Retinal pigment epithelial cell (primary cell): ENCODE results near the gene TMEM154.

Experiments used
- DNase-seq: peaks from one replicate; pipeline ENCODE4 v3.0.0-alpha.2; 2010; ENCODE audit warnings: low read depth
- H3K4me3 ChIP-seq: 2 replicates; pipeline ENCODE4 v1.5.1; 2011; ENCODE audit warnings: mild to moderate bottlenecking, low read length, control low read depth, moderate library complexity
- TF ChIP-seq, protein P1 (sequence below): conservative IDR thresholded peaks from 2 replicates; pipeline ENCODE4 v1.5.1; 2011; ENCODE audit warnings: low read depth, low read length, control low read depth, inconsistent platforms

The TMEM154 gene

DNA sequence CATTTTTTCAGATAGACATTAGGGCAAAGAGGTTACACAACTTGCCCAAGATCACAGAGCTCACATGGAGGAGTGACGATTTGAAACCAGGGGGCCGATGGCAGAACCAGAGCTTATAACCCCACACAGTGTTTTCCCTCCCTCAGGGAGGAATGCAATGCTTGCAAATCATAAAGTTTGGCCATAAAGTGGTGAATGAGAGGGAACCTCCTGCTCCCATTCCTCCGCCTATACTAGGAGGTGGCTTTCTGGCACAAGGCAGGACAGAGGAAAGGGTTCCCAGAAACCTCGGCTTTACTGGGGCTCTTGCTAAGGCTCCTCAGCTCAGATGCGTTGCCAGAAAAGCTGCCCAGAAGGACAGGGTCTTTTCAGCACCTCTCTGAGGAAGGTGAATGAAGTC is 19.3 kb downstream of the TMEM154 start:
- no peak for DNase-seq
- H3K4me3 ChIP-seq: no peak overlapping the region
- TF ChIP-seq, protein P1, sequence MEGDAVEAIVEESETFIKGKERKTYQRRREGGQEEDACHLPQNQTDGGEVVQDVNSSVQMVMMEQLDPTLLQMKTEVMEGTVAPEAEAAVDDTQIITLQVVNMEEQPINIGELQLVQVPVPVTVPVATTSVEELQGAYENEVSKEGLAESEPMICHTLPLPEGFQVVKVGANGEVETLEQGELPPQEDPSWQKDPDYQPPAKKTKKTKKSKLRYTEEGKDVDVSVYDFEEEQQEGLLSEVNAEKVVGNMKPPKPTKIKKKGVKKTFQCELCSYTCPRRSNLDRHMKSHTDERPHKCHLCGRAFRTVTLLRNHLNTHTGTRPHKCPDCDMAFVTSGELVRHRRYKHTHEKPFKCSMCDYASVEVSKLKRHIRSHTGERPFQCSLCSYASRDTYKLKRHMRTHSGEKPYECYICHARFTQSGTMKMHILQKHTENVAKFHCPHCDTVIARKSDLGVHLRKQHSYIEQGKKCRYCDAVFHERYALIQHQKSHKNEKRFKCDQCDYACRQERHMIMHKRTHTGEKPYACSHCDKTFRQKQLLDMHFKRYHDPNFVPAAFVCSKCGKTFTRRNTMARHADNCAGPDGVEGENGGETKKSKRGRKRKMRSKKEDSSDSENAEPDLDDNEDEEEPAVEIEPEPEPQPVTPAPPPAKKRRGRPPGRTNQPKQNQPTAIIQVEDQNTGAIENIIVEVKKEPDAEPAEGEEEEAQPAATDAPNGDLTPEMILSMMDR: no peak

DNA sequence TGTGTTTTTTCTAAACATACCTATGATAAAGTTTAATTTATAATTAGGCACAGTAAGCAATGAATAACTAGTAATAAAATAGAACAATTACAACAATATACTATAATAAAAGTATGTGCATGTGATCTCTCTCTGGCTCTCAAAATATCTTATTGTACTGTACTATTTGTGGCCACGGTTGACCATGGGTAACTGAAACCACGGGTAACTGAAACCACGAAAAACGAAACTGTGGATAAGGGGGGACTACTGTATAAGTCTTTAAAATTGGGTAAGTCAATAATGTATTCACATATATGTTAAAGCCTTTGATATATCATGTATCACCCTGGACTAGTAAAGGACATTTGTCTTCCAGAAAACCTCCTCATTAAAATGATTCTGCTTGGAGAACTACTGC is 20.0 kb downstream of the TMEM154 start:
- H3K4me3 ChIP-seq: no peak overlapping the region
- no peak for DNase-seq
- TF ChIP-seq, protein P1: no peak

DNA sequence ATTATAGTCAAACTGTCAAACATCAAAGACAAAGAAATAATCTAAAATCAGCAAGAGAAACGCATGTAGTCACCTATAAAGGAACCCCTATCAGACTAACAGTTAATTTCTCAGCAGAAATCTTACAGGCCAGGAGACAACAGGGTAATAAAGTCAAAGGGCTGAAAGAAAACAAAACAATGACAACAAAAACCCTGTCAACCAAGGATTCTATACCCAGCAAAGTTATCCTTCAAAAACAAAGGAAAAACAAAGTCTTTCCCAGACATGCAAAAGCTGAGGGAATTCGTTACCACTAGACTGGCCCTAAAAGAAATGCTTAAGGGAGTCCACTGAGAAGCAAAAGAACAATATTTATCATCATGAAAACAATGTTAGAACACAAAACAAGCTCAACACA is 22.1 kb downstream of the TMEM154 start:
- DNase-seq: no peak
- TF ChIP-seq, protein P1: no peak
- H3K4me3 ChIP-seq: no peak overlapping the region

DNA sequence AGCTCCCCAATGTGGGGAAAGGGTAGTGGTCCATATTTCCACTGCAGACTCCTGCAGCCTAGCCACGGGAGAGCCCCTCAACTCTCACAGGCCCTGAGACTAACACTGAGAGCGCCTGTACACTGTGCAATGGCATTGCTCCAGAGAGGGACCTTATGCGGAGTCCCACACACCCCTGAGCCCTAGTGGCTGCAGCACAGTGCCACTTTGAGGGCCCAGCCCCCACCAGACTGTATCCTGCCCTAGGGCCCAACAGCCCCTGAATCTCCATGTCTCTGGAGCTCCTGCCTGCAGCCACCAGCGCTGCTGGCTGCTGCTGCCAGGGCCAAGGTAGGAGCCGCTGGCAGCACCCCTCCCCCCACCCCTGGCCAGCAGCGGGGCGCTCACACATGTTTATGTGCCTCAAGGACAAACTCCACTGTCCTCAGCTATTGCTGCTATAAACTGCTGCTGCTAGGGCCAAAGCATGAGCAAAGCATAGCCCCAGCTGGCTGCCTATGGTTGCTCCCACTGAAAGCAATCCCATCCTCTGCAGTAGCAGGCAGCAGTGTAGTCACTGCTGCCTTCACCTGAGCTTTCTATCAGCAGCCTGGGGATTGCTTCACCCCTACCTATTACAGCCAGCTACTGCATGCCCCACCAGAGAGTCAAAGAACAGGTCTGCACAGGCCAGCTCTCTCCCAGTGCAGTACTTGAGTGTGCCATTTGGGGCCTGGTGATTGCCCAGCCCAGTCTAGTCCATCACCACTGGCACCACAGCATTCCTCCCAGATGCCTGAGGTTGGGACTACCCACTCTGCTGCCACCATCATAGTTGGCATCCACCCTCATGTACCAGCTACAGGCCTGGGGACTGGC is 24.3 kb downstream of the TMEM154 start:
- H3K4me3 ChIP-seq: no peak overlapping the region
- TF ChIP-seq, protein P1: no peak
- DNase-seq: no peak

DNA sequence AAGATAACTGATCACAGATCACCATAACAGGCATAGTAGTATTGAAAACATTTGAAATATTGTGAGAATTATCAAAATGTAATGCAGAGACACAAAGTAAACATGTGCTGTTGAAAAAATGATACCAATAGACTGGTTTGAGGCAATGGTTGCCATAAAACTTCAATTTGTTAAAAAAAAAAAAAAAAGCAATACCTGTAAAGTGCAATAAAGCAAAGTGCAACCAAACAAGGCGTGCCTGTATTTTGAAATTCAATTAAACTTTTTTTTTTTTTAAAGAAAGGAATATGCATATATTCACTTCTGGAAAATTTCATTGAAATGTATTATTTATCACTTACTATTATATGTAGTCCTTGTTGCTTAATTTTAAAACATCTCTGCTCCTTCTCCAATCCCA is 27.7 kb downstream of the TMEM154 start:
- TF ChIP-seq, protein P1: no peak
- no peak for DNase-seq
- no peak overlapping the region for H3K4me3 ChIP-seq

DNA sequence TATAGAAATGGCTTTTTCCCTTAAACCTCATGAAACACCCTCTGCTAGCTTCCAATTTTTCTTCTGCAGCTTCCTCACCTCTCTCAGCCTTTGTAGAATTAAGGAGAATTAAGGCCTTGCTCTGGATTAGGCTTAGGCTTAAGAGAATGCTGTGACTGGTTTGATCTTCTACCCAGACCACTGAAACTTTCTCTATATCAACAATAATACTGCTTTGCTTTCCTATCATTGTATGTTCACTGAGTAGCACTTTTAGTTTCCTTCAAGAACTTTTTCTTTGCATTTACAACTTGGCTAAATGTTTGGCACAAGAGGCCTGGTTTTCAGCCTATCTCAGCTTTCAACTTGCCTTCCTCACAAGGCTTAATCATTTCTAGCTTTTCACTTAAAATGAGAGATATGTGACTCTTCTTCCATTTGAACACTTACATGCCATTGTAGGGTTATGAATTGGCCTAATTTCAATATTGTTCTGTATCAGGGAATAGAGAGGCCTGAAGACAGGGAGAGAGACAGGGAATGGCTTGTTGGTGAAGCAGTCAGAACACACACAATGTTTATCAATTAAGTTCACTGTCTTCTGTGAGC is 28.2 kb downstream of the TMEM154 start:
- no peak for DNase-seq
- TF ChIP-seq, protein P1: no peak
- no peak overlapping the region for H3K4me3 ChIP-seq

DNA sequence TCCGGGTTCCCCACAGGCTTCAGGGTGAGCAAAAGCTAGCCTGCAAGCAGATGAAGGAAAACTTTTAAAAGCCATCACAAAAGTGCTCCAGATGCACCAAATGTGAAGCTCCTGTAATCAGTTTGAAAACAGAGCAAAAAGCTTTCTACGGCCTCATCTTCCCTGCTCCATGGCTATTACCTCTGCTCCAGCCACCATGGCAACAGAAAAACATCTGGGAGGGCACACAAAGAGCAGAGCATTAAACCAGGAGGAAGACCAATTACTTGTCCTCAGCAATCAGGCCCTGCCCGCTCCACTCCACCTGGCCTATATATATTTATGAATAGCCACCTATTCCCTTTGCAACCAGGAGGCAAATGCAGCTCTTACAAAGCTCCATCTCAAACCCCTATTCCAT is 33.6 kb downstream of the TMEM154 start:
- DNase-seq: no peak
- H3K4me3 ChIP-seq: no peak overlapping the region
- TF ChIP-seq, protein P1: no peak
